ENCODE results near the gene ZIC5.
A peak's percentile ranks its signal among the peaks of the same experiment; 100 is the strongest.

ZIC5 gene

DNA sequence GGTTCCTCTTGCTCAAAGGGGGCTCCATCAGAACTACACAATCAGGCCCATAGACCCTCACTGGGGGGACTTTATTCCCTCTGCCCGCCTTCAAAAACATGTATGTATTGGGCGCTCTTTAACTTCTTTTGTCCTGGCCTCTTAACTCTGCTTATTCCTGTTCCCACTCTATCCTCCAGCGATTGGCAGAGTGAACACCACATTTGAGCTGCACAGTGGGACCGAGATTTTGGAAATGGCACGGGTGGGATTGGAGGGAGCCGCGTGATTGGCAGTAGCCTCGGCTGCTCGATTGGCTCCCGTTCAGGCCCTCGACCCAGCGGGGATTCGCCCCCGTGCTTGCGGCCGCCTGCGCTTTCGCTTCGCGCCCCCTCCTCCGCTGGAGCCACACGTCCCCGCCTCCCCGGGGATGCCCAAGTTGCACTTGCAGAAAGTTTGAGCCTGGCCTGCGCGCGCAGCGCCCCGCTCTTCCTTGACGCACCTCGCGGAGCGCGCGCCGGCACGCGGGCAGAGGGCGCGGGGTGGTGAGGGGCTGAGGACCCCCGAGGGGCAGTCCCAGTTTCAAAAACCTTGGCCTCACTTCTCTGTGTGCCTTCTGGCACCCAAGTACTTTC is at the start of gene ZIC5:
Gene ZIC5 (minus strand): TSS at position 192 of the 614 bp plus-strand sequence. CDS start 164 bp downstream, at position 28.
- no peak for DNase-seq

DNA sequence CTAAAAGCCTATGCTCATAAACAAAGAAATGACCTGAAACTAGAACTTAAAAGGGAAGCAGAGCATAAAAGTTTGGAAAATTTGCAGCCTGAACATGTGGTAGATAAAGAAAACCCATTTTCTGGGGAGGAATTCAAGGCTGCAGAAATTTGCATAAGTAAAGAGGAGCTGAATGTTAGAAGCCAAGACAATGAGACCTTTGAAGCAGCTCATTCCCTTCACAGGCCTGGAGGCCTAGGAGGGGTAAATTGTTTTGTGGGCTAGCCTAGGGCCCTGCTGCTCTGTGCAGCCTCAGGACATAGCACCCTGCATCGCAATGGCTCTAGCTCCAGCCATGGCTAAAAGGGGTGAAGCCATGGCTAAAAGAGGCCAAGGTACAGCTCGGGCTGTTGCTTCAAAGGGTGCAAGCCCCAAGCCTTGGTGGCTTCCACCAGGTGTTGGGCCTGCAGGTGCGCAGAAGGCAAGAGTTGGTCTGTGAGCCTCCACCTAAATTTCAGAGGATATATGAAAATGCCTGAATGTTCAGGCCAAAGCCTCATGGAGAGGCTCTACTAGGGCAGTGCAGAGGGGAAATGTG is 48.3 kb upstream of the ZIC5 start:
- DNase-seq: no peak

DNA sequence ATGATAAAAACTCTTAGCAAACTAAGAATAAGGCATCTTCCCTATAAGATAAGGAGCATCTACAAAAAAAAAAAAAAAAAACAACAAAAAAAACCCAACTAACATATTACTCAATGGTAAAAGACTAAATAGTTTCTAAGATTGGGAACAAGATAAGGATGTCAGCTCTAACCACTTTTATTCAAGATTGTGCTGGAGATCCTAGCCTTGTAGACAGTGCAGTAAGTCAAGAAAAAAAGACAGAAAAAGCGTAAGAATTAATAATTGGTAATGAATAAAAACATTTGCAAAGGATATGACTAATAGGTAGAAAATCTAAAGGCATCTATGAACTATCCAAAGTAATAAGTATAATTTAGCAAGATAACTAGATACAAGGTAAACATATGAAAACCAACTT is 43.1 kb upstream of the ZIC5 start:
- no peak for DNase-seq

DNA sequence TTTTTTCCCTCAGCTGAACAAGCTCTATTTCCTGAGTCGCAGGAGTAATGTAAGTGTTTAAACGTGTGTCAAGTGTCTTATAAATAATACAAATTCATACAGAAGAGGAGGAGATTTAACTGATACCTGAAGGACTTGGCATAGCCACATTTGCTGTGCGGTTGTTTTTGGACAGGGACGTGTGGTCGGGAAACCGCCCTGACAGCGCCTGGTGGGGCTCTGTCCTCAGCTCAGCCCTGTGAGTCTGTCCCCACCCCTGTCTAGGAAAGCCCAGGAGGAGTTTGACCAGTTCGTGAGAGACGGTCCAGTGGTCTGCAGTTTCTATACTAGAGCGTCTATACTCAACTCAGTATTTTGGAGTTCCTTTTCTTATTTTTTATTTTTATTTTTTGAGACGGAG is 26.7 kb upstream of the ZIC5 start:
- no peak for DNase-seq

DNA sequence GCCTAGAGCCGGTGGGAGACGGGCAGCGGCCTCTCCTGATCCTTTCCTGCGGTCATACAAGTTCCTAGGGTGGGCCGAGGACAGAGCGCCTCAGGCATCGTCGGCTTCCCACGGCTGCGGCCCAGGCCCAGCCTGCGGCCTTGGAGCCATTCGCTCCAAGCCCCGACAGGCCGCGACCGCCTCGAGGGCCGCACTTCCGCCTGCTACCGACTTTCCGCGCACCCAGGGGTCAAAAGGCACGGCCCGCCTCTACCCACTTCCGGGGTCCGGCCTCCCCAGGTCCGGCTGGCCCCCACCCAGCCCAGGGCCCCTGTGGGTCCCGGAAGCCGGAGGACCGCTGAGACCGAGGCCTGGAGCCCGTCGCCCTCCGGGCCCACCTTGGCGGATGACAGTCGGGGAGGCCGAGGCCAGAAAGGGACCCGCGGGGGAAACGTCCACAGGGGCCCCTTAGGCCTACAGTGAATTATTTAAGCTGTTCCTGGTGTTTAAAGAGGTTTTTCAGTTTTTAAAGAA is 26.2 kb upstream of the ZIC5 start:
- no peak for DNase-seq

DNA sequence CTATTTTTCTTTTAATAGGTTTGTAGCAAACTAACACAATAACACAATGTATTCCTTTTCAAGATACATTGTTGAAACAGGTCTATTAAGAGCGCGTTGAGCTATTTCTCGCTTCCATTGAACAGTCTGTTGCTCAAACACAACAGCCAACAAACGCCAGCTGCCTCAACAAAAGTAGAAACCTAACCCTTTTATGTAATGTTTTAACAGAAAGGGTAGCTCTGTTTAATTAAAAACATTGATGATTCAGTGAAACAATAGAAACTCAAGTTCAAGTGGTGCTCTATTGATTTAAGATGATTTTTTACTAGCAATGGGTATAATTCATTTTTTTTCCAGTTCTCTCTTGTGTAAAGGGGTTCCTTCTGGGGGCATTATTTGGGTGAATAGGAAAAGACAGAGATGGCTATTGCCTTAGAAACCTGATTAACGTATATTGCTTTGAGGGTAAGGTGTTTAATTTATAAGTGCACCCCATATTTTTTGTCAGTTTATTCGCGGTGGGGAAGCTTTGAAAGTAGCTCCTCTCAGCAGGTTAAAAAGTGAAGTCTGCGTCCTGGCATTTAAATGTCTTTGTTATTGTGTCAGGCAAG is 24.9 kb upstream of the ZIC5 start:
- no peak for DNase-seq

DNA sequence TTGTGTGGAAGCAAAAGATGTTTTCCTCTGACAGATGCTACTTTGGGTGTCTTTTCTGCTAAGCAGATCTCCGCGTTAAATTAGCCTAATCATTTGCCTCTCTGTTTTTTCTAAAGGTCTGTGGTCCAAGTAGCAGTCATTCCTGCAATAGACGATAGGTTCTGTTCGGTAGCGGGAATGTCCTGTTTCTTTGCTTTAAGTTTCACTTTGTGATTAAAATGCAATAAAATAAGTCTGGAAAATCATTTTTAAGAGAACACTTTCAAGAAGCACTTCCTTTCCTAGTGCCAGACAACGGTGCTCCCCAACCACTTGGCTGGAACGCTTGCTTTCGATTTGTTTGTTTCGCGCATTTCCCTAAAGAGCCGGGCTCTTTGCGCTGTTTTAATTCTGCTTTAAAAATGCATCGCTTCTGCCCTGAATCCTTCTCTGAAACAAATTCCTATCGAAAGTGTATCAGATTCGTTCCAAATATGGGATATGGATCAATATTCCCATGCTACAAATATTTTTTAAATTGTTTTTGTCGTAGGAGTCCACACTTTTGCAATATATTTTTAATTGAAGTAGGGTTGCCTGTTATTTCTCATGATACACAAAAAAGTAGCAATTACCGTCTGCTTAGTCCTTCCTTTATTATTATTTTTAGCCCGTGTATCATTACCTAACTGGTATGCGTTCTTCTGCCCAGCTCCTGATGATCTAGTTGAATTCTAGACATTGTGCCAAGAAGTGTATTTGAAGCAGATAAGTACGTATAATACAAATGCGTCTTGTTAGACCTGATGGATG is 24.2 kb upstream of the ZIC5 start:
- no peak for DNase-seq

DNA sequence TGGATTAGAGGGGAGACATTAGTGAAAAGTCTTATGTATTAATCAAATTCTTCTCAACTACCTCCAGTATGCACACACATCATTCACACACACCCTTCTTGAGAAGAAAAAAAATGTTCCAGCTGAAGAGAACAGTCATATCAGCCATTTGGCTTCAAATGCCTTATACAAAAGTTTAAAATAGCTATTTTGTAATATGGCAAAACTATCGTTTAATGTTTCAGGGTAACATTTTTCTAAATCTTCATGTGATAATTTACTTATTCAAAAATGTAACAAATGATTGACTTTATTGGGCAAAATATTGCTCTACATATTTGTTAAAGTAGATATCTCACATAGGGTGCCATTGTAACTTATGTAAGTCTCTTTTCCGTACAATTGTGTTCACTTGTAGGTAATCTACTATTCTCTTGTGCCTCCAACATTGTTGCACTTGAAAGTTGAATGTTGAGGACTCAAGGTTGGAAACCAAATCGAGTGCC is 23.6 kb upstream of the ZIC5 start:
- DNase-seq: no peak

DNA sequence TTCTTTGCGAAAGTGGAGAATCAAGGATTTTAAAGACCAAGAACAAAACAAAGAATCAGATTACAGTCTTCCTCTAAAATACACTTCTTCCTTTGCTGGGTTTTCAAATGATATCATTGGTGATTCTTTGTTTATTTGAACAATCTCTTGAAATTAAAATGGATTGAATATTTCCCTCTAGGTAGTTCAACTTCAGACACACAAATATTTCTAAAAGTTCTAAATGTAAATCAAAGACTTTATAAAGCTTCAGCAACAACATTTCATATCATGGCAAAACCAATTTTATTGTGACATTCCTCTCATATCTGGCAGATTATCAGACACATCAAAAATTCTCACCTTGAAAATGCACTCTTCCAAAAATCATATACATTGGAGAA is 23.1 kb upstream of the ZIC5 start:
- no peak for DNase-seq

DNA sequence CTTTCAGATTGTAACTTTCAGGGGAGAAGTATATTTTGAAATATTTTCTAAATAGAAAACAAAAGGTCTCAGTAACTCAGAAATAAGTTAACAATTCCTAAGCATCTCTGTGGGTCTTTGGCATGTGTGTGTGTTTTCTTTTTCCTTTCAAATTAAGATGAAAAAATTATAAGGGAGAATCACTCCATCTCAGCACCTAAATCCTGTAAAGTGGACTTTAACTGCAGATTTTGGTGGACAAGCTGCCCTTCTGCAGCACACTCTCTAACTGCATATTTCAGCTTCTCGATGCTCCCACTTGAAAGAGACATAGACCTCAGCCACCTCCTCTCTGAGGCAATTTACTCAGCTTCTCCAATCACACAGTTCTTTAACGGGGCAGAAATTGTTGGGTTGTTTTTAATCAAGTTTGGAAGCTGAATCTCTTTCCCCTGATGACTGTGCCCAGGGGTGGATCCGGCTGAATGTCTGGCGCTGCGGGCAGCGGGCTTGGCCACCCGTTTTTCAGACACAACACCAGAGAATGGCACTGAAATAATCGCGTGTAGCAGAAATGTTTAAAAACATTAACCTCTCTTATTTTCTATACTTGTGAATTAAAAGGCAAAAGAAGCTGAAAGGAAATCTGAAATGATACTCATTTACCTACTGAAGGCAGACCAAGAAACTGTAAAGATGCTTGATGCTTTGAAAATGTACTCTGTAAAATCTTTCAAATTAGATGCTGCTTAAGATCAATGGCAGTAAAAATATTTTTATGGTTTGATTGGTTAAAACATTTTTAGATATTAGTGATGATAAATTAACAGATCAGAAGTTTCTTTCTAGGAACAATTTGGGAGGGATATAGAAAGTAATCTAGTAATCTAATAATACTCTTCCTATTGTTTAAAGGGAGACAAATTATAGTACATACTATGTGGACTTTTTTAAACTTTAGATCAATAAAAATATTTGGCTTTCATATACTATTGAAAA is 22.4 kb upstream of the ZIC5 start:
- DNase-seq: no peak

DNA sequence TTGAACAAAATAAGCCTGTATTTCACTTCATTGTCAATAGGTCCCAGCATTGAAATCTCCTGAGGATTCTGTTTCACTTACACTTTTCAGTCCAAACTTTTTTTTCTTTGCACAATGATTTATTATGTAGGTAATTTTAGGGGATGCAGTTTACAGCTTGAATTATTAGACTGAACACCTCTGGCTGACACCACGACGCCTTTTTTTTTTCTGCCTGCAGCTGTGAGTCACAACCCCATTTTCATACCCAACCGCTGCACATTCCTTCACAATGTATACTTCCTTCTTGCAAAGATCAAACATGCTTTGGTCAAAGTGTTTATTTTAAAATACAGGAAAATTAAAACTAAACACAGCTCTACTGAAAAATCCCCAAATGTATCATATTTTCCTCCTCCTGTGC is 21.4 kb upstream of the ZIC5 start:
- DNase-seq: peak; percentile 45

DNA sequence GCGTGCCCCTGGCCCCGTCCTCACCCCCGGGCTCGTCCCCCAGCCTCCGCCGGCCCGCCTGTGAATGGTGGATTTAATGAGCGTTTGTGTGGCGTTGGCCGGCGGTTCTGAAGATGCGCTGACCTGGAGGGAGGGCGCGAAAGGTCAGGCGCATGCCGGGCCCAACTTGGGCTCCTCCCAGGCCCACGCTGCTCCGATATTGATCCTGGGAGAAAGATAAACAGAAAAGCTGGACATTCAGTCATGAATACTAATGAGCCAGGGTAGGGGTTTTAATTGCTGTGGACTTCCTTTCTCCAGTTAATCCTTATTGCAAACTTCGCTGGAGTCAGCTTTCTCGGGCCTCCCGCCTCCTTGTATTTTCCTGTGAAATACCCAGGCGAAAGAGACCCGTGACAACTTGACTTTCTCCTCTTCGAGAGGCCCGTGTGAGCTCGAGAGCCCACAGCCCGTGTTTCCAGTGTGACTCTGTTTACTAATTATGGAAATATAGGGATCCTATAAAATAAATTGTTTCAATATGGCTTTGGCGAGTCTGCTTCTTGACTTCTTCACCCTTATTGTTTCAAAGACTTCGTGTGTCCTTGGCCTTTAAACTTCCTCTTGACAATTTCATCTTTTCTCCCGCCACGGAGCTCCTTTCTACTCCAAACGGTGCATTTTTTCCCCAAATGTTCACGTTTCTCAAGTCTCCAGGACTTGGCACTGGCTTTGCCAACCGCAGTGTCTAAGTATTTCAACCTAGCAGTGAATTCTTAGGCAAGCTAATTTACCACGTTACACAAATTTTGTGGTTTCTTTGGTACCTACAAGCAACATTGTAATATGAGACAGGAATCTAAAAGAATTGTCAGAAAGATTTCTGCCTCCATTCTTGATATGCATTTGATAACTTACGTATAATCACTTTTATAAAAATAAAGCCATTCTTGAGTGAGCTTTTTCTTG is 20.5 kb upstream of the ZIC5 start:
- DNase-seq: no peak

DNA sequence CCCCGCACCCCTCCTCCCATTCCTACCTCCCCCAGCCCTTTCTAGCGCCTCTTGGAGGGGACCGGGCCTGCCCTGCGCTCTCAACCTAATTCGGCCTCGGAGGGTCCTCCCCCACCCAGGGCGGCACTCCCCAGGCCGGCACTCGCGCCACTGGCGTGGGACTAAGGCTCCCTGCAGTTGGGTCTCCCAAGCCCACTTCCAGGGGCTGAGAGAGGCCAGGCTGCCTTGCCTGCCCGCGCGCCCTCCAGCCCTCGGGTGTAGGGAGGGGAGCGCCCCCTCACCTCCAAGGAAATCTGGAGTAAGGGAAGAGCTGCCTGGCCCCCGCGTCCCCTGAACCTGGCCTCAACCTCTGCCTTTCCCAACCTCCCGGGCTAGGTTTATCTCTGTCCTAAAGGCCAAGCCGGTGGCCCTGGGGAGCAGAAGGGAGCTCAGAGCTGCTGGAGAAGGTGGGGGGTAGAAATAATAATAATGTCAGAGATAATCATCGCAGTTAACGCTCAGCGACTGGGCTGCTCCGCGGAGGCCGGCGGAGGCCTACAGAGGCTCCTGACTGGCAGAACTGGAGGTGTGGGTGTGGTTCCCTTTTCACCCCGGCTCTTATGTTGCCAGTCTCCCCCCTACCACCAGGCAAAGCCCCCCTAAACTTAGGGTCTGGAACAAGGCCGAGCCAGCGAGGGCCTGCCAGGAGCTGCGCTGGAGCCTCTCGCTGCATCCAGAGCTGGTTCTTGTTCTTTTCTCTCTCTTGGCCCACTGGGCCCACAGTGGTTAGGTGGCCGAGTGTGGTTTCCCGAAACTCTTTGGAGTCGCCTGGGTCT is 19.7 kb upstream of the ZIC5 start:
- no peak for DNase-seq

DNA sequence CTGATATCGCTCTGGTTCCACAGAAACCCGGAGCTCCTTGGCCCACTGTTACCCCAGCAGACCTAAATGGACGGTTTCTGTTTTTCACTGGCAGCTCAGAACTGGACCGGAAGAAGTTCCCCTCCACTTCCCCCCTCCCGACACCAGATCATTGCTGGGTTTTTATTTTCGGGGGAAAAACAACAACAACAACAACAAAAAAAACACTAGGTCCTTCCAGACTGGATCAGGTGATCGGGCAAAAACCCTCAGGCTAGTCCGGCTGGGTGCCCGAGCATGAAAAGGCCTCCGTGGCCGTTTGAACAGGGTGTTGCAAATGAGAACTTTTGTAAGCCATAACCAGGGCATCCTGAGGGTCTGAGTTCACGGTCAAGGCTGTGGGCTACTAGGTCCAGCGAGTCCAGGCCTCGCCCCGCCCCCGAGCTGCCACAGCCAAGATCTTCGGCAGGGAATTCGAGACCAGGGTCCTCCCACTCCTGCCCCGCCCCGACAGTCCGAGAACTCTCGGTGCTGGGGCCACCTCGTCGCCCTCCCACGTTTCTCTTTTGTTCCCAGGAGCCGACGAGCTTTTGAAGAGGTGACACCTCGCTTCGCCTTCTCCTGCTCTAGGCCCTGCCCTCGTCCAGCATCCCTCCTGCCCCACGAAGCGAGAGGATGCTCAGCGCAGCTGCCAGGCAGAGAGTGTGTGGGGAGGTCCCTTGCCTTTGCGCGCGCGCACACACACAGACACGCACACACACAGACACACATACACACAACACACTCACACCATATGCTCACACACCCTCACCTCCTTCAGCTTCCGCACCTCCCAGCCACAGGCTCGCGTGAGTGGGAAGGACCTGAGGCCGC is 18.8 kb upstream of the ZIC5 start:
- DNase-seq: no peak

DNA sequence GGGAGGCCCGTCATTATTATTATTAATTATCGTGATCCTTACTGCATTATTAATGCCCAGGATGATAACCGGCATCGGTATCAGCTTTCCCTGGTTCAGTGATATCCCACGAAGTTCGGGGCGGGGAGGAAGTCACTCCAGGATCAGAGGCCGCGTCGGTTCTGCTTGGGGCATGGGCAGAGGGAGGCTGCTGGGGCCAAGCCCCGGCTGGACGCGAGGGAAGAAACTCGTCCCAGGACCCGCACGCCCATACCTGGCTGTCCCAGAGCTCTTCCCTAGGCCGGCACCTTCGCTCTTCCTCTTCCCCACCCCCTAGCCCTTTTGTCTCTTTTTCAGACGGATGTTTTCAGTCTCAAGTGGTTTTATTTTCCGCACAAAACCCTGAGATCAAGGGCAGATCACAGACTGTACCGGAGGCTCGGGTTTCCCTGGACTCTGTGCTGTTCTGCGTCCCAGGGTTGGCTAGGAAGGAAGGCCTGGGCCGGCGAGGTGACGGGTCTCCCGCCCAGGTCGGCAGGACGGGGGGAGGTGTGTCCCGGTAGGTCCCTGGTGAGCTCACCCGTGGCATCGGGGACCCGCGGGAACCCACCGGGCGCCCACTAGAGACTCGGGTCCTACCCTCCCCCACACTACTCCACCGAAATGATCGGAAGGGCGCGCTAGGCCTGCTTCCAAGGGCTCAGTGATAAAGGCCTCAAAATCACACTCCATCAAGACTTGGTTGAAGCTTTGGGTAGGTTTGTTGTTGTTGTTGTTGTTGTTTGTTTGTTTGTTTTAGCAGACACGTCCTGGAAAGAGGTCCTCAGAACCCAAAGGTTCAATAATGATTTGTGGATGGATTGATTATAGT is 17.9 kb upstream of the ZIC5 start:
- DNase-seq: no peak

DNA sequence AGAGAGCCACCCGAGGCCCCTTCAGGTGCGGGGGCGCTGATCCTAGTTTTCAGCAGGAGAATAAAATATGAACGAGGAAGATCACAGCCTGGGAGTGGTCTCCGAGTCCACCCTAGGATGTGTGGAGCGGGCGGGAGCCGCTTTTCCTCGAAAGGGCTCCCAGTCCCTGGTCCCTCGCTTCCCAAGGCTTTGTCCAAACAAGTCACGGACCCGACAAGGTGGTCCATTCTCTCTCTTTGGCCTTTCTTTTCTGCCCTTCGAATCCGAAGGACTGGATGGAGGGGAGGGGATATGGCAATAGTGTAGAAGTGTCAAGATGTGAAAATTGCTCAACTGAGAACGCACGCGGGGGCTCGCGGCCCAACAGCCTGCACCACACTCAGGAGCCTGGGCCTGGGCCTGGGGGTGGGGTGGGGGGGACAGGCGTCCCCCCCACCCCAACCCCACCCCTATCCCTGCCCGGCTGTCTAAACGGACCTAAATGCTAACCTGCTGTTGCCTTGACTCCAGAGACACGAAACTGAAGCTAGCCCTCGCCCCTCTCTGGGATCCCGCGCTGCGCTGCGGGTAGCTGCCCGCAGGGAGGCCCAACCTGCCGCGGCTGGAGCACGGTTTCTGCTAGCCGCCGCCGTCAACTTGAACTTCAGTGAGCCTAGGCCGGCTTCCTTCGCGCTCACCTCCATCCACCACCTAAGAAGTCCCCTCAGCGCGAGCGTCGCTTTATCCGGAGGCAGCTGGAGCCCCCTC is 17.1 kb upstream of the ZIC5 start:
- DNase-seq: no peak

All from NCI-H226 (cell line).